ENCODE data around the gene CACFD1. TPM values are rescaled to one million over a fixed set of nuclear protein-coding genes. Genes with fewer than 3 reads are reported as not detected.
A peak's percentile ranks its signal among the peaks of the same experiment; 100 is the strongest.

The CACFD1 gene
- total and polyA plus RNA-seq, 2 of the 4 experiments (the other 2 are of a cell fraction), result 2.0 to 6.6 TPM

DNA sequence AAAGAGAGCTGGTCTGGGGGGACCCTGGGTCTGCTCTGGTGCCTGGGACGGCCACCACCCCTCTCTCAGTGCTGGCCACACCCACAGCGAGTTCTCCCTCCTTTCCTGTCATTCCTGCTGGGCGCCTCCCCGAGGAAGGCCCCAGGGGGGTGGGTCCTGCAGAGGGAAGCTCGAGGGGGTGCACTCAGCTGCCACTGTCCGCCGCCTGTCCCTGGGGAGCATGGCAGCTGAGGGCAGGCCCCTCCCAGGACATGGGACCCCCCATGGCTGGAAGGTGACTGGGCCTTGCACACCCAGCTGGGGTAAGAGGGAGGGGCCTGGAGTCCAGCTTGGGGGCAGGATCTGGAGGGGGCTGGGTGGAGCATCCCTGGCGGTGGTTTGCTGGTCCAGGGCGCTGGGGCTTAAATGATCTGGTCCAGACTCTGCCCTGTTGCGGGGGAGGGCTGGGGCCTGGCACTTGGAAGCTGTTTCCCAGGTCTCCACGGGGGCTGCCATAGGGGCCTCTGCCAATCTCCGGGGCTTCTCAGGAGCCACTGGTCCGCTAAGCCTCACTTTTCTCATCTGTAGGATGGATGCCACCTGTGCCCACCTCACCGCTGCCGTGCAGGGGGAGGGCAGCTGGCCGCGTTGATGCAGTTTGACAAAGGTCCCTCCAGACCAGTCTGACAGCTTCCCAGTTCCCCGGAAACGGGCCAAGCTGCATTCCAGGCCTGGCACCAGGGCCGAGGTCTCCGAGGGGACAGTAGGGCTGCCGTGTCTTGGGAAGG lies 25.1 kb downstream of the CACFD1 start:
- CTCF ChIA-PET, result interaction anchor here (0.6 to 0.8 kb wide), 2 partner anchors 68 to 927 kb away, joined by 3 read pairs; no protein-coding TSS in a partner anchor
- intact Hi-C loops (cut with micrococcal nuclease), result no loop called here
- DNase-seq, result no peak
- TF ChIP-seq, protein P1, sequence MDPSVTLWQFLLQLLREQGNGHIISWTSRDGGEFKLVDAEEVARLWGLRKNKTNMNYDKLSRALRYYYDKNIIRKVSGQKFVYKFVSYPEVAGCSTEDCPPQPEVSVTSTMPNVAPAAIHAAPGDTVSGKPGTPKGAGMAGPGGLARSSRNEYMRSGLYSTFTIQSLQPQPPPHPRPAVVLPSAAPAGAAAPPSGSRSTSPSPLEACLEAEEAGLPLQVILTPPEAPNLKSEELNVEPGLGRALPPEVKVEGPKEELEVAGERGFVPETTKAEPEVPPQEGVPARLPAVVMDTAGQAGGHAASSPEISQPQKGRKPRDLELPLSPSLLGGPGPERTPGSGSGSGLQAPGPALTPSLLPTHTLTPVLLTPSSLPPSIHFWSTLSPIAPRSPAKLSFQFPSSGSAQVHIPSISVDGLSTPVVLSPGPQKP (IDR thresholded peaks at IDR 0.05; ENCODE audit: borderline replicate concordance, low read depth, low read length), result no peak
- TF ChIP-seq MAFK (IDR thresholded peaks at IDR 0.05; ENCODE audit: low read depth, low read length) (no peak), CEBPB (IDR thresholded peaks at IDR 0.05; ENCODE audit: low read depth, low read length) (no peak), BHLHE40 (IDR thresholded peaks at IDR 0.05; ENCODE audit: low read depth, low read length) (no peak), MAZ (IDR thresholded peaks at IDR 0.05; ENCODE audit: borderline replicate concordance, low read depth, low read length) (no peak), NFE2L2 (IDR thresholded peaks at IDR 0.05; ENCODE audit: low read depth, low read length) (no peak), RAD21 (IDR thresholded peaks at IDR 0.05; ENCODE audit: low read length) (no peak), CHD1 (IDR thresholded peaks at IDR 0.05; ENCODE audit: low read depth, low read length) (no peak), SMC3 (IDR thresholded peaks at IDR 0.05; ENCODE audit: low read depth, low read length) (no peak), MXI1 (IDR thresholded peaks at IDR 0.05; ENCODE audit: borderline replicate concordance, low read depth, low read length) (no peak), POLR2A (IDR thresholded peaks at IDR 0.05; ENCODE audit: low read depth, low read length) (no peak), FOS (IDR thresholded peaks at IDR 0.05; ENCODE audit: low read depth, low read length) (no peak), RCOR1 (IDR thresholded peaks at IDR 0.05; ENCODE audit: insufficient replicate concordance, low read length) (no peak)
- TF ChIP-seq, protein P2, sequence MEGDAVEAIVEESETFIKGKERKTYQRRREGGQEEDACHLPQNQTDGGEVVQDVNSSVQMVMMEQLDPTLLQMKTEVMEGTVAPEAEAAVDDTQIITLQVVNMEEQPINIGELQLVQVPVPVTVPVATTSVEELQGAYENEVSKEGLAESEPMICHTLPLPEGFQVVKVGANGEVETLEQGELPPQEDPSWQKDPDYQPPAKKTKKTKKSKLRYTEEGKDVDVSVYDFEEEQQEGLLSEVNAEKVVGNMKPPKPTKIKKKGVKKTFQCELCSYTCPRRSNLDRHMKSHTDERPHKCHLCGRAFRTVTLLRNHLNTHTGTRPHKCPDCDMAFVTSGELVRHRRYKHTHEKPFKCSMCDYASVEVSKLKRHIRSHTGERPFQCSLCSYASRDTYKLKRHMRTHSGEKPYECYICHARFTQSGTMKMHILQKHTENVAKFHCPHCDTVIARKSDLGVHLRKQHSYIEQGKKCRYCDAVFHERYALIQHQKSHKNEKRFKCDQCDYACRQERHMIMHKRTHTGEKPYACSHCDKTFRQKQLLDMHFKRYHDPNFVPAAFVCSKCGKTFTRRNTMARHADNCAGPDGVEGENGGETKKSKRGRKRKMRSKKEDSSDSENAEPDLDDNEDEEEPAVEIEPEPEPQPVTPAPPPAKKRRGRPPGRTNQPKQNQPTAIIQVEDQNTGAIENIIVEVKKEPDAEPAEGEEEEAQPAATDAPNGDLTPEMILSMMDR (conservative IDR thresholded peaks at IDR 0.05; ENCODE audit: low read depth, low read length), result no peak
- TF ChIP-seq, protein P3, sequence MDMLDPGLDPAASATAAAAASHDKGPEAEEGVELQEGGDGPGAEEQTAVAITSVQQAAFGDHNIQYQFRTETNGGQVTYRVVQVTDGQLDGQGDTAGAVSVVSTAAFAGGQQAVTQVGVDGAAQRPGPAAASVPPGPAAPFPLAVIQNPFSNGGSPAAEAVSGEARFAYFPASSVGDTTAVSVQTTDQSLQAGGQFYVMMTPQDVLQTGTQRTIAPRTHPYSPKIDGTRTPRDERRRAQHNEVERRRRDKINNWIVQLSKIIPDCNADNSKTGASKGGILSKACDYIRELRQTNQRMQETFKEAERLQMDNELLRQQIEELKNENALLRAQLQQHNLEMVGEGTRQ (IDR thresholded peaks at IDR 0.05; ENCODE audit: low read depth, low read length), result no peak

More for the DNA sequence above, 25.1 kb downstream of the CACFD1 start:
- no peak for ATAC-seq (ENCODE audit: low read depth)
- Histone ChIP-seq H2AK5ac (ENCODE audit: low read depth, low read length) (no peak overlapping the region), H3K79me1 (ENCODE audit: low read depth in 1 of 2, low read length in 2 of 2) (no peaks in the 10 kb centered on the region), H4K20me1 (ENCODE audit: insufficient read depth, low read length) (0 out of 2 replicates have a peak, but pooled peaks cover 5% of the 10 kb centered on the region), H2BK120ac (ENCODE audit: low read depth, low read length) (no peak overlapping the region), H3K4ac (ENCODE audit: low read depth, low read length) (no peak overlapping the region), H3K36me3 (ENCODE audit: control insufficient read depth, insufficient read depth, low read length) (no peaks in the 10 kb centered on the region), H3K23ac (ENCODE audit: low read depth, low read length) (no peak overlapping the region), H3K4me2 (ENCODE audit: low read depth, low read length) (no peak overlapping the region), H3K27me3 (ENCODE audit: control insufficient read depth, insufficient read depth, low read length) (peaks cover 3% of the 10 kb centered on the region; the same call in 1 of the 2 replicates), H4K91ac (ENCODE audit: insufficient read depth, low read depth, low read length) (no peak overlapping the region), H2BK15ac (ENCODE audit: low read depth, low read length) (no peak overlapping the region), H3K18ac (ENCODE audit: low read depth, low read length) (no peak overlapping the region), H3K9ac (ENCODE audit: low read depth, low read length) (no peak overlapping the region), H3K9me1 (ENCODE audit: insufficient read depth, low read length) (no peaks in the 10 kb centered on the region; the same call in 1 of the 2 replicates), H3K9me3 (ENCODE audit: control insufficient read depth, insufficient read depth, low read length) (no peaks in the 10 kb centered on the region), H4K8ac (ENCODE audit: low read depth in 2 of 2, low read length in 2 of 2) (no peak overlapping the region), H3K4me1 (ENCODE audit: control insufficient read depth, insufficient read depth, low read length) (peaks cover 2% of the 10 kb centered on the region; the same call in 1 of the 2 replicates), H4K5ac (ENCODE audit: low read depth, low read length) (no peak overlapping the region), H3K27ac (ENCODE audit: insufficient read depth, low read length) (no peak overlapping the region), H3K14ac (replicated peaks; ENCODE audit: low read depth, low read length) (no peak overlapping the region), H3K4me3 (ENCODE audit: insufficient read depth, low read depth, low read length) (no peak overlapping the region), H2BK20ac (ENCODE audit: low read depth, low read length) (no peak overlapping the region), H3K56ac (ENCODE audit: extremely low read depth, insufficient read depth, low read length) (no peak overlapping the region), H2AFZ (replicated peaks; ENCODE audit: low read length, poor library complexity) (peak overlapping the region; percentile 32), H2BK5ac (ENCODE audit: low read depth, low read length, poor library complexity, severe bottlenecking) (no peak overlapping the region), H2AK9ac (replicated peaks; ENCODE audit: low read depth, low read length, poor library complexity) (no peak overlapping the region)
- BruUV-seq (replicated peaks), result no TSS peak
- dilution Hi-C loops (cut with HindIII; ENCODE audit: low sequenced_read_pairs, unreplicated experiment), result no loop called here
- in situ Hi-C loops (cut with MboI; ENCODE audit: low sequenced_read_pairs), result loop anchor here (5.0 to 25.0 kb wide), 3 partner anchors 80 to 448 kb away; partner anchors contain the start of gene GTF3C5
- POLR2A ChIA-PET (ENCODE audit: unreplicated experiment), result no interaction called here
- WGBS, 2 experiments (ENCODE audit: extremely low coverage in 2 of 2, insufficient read length in 1 of 2), result 58% methylated on average over 4 of the region's 22 CpGs; no CpG with 5 or more reads in 1 of the 2 experiments

Measured in IMR-90 (cell line).